Measurements from ENCODE around the gene FILIP1L. TPM values are rescaled to one million over a fixed set of nuclear protein-coding genes. Genes with fewer than 3 reads are reported as not detected.

The FILIP1L gene
- total RNA-seq, 1 experiment from 2014 or later, result 0.17 TPM

DNA sequence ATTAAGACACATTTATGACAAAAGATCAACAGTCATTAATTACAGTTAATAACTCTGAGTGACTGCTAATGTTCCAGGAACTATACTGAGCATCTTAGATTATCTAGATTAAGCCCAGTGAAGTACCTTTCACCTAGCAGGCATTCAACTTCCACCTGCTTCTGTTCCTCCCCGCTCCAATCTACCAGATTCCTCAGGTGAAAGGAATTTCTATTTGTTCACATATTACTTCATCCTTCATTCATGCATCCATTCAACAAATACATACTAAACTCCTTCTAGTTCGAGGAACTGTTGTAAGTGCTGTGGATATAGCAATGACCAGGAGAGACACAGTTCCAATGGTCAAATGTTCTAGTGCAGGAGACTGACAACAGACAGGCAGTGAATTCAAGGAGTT lies 139.3 kb downstream of the FILIP1L start:
- Histone ChIP-seq H3K27me3 (ENCODE audit: insufficient read depth, low read length) (no peaks in the 10 kb centered on the region), H3K36me3 (ENCODE audit: control insufficient read depth in 1 of 2, insufficient read depth in 2 of 2, low read length in 2 of 2) (no peaks in the 10 kb centered on the region), H4K20me1 (ENCODE audit: insufficient read depth) (no peaks in the 10 kb centered on the region), H3K9me2 (ENCODE audit: insufficient read depth) (no peaks in the 10 kb centered on the region), H3K9ac (ENCODE audit: low read length) (no peak overlapping the region), H3K79me2 (ENCODE audit: insufficient read depth, low read length) (no peaks in the 10 kb centered on the region), H3K4me3 (replicated peaks in 1 of 2; ENCODE audit: low read depth in 1 of 2, low read length in 2 of 2) (no peak overlapping the region), H3K27ac (ENCODE audit: low read depth, low read length) (no peak overlapping the region), H3K4me1 (ENCODE audit: control insufficient read depth in 1 of 2, insufficient read depth in 2 of 2, low read length in 2 of 2) (peaks cover 0 to 4% of the 10 kb centered on the region in 2 experiments; a peak in 1 of 4 replicates), H2AFZ (ENCODE audit: low read depth, low read length, poor library complexity, severe bottlenecking) (no peak overlapping the region), H3K4me2 (ENCODE audit: low read length) (no peak overlapping the region), H3K9me3 (ENCODE audit: control insufficient read depth in 1 of 2, insufficient read depth in 1 of 2, low read depth in 1 of 2, low read length in 2 of 2) (no peaks in the 10 kb centered on the region)
- CTCF ChIA-PET, result no interaction called here
- RAD21 ChIA-PET (ENCODE audit: low non-redundant PET in 1 of 2, low total read pairs in 2 of 2, uncharacterized antibody in 2 of 2, unreplicated experiment in 2 of 2), result no interaction called here
- POLR2A ChIA-PET, result no interaction called here
- DNase-seq (ENCODE audit: low read depth, low spot score) (no peak), ATAC-seq (no peak)
- intact Hi-C loops (cut with micrococcal nuclease), result no loop called here
- no TSS peak for BruUV-seq (replicated peaks)
- TF ChIP-seq SIN3A (IDR thresholded peaks at IDR 0.05; ENCODE audit: low read depth) (no peak), SP1 (IDR thresholded peaks at IDR 0.05; ENCODE audit: low read depth) (no peak), EGR1 (IDR thresholded peaks at IDR 0.05; ENCODE audit: low read depth) (no peak), POLR2AphosphoS5 (IDR thresholded peaks at IDR 0.05; ENCODE audit: low read depth, low read length) (no peak), SRF (IDR thresholded peaks at IDR 0.05; ENCODE audit: low read depth) (no peak), TCF7L2 (IDR thresholded peaks at IDR 0.05; ENCODE audit: borderline replicate concordance, extremely low read depth, insufficient read depth, insufficient read length) (no peak), POLR2A (IDR thresholded peaks at IDR 0.05; ENCODE audit: borderline replicate concordance, extremely low read depth, insufficient read depth, insufficient read length) (no peak), ELF1 (IDR thresholded peaks at IDR 0.05; ENCODE audit: borderline replicate concordance, low read depth) (no peak), EZH2 (IDR thresholded peaks at IDR 0.05) (no peak), CBX3 (IDR thresholded peaks at IDR 0.05; ENCODE audit: low read depth) (no peak), ZNF274 (IDR thresholded peaks at IDR 0.05; ENCODE audit: low read depth, low read length) (no peak), YY1 (IDR thresholded peaks at IDR 0.05; ENCODE audit: extremely low read depth, insufficient replicate concordance, low read depth, low read length) (no peak)
- TF ChIP-seq, protein P1, sequence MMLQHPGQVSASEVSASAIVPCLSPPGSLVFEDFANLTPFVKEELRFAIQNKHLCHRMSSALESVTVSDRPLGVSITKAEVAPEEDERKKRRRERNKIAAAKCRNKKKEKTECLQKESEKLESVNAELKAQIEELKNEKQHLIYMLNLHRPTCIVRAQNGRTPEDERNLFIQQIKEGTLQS (IDR thresholded peaks at IDR 0.05), result no peak
- TF ChIP-seq, protein P2, sequence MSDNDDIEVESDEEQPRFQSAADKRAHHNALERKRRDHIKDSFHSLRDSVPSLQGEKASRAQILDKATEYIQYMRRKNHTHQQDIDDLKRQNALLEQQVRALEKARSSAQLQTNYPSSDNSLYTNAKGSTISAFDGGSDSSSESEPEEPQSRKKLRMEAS (IDR thresholded peaks at IDR 0.05), result no peak
- TF ChIP-seq, protein P3, sequence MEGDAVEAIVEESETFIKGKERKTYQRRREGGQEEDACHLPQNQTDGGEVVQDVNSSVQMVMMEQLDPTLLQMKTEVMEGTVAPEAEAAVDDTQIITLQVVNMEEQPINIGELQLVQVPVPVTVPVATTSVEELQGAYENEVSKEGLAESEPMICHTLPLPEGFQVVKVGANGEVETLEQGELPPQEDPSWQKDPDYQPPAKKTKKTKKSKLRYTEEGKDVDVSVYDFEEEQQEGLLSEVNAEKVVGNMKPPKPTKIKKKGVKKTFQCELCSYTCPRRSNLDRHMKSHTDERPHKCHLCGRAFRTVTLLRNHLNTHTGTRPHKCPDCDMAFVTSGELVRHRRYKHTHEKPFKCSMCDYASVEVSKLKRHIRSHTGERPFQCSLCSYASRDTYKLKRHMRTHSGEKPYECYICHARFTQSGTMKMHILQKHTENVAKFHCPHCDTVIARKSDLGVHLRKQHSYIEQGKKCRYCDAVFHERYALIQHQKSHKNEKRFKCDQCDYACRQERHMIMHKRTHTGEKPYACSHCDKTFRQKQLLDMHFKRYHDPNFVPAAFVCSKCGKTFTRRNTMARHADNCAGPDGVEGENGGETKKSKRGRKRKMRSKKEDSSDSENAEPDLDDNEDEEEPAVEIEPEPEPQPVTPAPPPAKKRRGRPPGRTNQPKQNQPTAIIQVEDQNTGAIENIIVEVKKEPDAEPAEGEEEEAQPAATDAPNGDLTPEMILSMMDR (IDR thresholded peaks at IDR 0.05 in 2 of 3, conservative IDR thresholded peaks at IDR 0.05 in 1 of 3; ENCODE audit: borderline replicate concordance in 1 of 3, insufficient read depth in 1 of 3, low read depth in 2 of 3, low read length in 2 of 3), result no peak
- TF ChIP-seq, protein P4, sequence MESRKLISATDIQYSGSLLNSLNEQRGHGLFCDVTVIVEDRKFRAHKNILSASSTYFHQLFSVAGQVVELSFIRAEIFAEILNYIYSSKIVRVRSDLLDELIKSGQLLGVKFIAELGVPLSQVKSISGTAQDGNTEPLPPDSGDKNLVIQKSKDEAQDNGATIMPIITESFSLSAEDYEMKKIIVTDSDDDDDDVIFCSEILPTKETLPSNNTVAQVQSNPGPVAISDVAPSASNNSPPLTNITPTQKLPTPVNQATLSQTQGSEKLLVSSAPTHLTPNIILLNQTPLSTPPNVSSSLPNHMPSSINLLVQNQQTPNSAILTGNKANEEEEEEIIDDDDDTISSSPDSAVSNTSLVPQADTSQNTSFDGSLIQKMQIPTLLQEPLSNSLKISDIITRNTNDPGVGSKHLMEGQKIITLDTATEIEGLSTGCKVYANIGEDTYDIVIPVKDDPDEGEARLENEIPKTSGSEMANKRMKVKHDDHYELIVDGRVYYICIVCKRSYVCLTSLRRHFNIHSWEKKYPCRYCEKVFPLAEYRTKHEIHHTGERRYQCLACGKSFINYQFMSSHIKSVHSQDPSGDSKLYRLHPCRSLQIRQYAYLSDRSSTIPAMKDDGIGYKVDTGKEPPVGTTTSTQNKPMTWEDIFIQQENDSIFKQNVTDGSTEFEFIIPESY (IDR thresholded peaks at IDR 0.05; ENCODE audit: extremely low read depth, insufficient replicate concordance, low read length), result no peak
- TF ChIP-seq, protein P5, sequence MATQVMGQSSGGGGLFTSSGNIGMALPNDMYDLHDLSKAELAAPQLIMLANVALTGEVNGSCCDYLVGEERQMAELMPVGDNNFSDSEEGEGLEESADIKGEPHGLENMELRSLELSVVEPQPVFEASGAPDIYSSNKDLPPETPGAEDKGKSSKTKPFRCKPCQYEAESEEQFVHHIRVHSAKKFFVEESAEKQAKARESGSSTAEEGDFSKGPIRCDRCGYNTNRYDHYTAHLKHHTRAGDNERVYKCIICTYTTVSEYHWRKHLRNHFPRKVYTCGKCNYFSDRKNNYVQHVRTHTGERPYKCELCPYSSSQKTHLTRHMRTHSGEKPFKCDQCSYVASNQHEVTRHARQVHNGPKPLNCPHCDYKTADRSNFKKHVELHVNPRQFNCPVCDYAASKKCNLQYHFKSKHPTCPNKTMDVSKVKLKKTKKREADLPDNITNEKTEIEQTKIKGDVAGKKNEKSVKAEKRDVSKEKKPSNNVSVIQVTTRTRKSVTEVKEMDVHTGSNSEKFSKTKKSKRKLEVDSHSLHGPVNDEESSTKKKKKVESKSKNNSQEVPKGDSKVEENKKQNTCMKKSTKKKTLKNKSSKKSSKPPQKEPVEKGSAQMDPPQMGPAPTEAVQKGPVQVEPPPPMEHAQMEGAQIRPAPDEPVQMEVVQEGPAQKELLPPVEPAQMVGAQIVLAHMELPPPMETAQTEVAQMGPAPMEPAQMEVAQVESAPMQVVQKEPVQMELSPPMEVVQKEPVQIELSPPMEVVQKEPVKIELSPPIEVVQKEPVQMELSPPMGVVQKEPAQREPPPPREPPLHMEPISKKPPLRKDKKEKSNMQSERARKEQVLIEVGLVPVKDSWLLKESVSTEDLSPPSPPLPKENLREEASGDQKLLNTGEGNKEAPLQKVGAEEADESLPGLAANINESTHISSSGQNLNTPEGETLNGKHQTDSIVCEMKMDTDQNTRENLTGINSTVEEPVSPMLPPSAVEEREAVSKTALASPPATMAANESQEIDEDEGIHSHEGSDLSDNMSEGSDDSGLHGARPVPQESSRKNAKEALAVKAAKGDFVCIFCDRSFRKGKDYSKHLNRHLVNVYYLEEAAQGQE (IDR thresholded peaks at IDR 0.05; ENCODE audit: low read depth), result no peak

Data from HCT116 (cell line).